Measurements from ENCODE around the gene SETX. TPM values are rescaled to one million over a fixed set of nuclear protein-coding genes. Genes with fewer than 3 reads are reported as not detected.

SETX gene
- total RNA-seq, 4 donors from 2014 or later = 49.7 to 106 (median 63.0) TPM

DNA sequence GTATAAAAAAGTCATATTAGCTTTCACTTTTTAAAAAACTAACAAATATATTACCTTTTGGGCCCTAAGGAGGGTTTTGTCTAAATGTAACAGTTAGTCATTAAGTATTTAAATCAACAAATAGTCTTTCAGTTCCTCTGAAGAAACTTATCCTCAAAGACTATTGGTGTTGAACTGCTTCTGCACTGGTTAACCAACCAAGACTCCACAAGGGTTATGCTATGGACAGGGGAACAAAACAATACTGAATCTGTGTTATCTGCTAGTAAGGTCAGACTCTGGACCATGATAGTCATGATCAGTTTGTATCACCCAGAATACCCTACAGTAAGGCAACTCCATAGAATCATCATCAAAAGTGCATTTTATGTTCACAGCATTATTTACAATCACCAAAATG lies 42.4 kb downstream of the SETX start:
- no peaks in the 10 kb centered on the region for H3K4me1 ChIP-seq
- no peak overlapping the region for H3K4me3 ChIP-seq
- no peaks in the 10 kb centered on the region for H3K27me3 ChIP-seq
- H3K9me3 ChIP-seq = no peaks in the 10 kb centered on the region
- no peak for TF ChIP-seq POLR2A (IDR thresholded peaks at IDR 0.05)
- TF ChIP-seq, protein P1, sequence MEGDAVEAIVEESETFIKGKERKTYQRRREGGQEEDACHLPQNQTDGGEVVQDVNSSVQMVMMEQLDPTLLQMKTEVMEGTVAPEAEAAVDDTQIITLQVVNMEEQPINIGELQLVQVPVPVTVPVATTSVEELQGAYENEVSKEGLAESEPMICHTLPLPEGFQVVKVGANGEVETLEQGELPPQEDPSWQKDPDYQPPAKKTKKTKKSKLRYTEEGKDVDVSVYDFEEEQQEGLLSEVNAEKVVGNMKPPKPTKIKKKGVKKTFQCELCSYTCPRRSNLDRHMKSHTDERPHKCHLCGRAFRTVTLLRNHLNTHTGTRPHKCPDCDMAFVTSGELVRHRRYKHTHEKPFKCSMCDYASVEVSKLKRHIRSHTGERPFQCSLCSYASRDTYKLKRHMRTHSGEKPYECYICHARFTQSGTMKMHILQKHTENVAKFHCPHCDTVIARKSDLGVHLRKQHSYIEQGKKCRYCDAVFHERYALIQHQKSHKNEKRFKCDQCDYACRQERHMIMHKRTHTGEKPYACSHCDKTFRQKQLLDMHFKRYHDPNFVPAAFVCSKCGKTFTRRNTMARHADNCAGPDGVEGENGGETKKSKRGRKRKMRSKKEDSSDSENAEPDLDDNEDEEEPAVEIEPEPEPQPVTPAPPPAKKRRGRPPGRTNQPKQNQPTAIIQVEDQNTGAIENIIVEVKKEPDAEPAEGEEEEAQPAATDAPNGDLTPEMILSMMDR (IDR thresholded peaks at IDR 0.05) = no peak
- H3K27ac ChIP-seq = no peak overlapping the region
- peaks cover 0 to 47% (median 3%) of the 10 kb centered on the region in 3 donors for H3K36me3 ChIP-seq
- no peak for DNase-seq

DNA sequence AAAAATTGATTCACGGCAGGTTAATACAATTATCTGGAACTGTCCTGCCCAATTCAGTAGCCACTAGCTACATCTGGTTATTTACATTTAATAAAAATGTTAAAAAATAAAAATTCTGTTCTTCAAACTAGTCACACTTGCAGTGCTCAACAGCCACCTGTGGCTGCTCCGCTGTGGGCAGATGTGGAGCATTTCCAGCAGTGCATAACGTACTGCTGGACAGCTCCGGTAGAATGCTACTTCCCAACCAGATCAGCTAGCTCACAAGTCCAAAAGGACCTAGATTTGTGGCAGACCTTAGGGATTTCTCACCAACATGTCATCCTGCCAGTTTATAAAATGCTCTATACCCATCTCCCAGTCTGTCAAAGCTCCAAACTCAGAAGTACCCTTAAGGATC lies 42.8 kb downstream of the SETX start:
- no peak for DNase-seq
- Histone ChIP-seq H3K27me3 (no peaks in the 10 kb centered on the region), H3K9me3 (no peaks in the 10 kb centered on the region), H3K4me1 (no peaks in the 10 kb centered on the region), H3K27ac (no peak overlapping the region), H3K36me3 (peaks cover 0 to 51% (median 3%) of the 10 kb centered on the region in 3 donors), H3K4me3 (no peak overlapping the region)
- no peak for TF ChIP-seq POLR2A (IDR thresholded peaks at IDR 0.05)
- TF ChIP-seq, protein P1 (IDR thresholded peaks at IDR 0.05) = no peak

DNA sequence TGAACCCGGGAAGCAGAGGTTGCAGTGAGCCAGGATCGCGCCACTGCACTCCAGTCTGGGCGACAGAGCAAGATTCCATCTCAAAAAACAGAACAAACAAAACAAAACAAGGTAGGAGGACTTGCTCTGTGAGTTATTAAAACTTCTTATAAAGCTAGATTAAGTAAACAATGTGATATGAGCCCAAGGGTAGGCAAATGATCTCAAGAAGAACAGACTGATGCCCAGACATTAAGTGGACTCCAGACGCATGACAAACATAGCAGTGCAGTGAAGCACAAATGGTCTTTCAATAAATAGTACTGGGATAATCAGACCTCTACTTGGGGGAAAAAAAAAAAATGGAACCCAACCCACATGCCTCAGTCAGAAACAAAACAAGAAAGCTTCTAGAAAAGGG lies 45.7 kb downstream of the SETX start:
- no peak overlapping the region for H3K27ac ChIP-seq
- peaks cover 0 to 72% (median 3%) of the 10 kb centered on the region in 3 donors for H3K36me3 ChIP-seq
- no peak for DNase-seq
- no peak overlapping the region for H3K4me3 ChIP-seq
- no peaks in the 10 kb centered on the region for H3K4me1 ChIP-seq
- H3K27me3 ChIP-seq = no peaks in the 10 kb centered on the region
- no peak for TF ChIP-seq POLR2A (IDR thresholded peaks at IDR 0.05)
- TF ChIP-seq, protein P1 (IDR thresholded peaks at IDR 0.05) = no peak
- H3K9me3 ChIP-seq = no peaks in the 10 kb centered on the region

DNA sequence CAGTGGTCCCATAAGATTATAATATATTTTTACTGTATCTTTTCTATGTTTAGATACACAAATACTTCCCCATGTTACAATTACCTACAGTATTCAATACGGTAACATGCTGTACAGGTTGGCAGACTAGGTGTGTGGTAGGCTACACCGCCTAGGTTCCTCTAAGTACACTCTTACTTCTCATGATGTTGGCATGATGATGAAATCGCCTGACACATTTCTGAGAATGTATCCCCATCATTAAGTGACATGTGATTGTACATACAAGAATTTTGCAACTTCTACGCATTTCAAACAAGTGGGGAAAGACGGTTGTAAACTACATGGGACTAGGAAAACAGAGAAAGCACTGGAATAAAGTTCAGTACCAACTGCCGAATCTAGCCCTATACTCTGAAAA lies 53.3 kb downstream of the SETX start:
- Histone ChIP-seq H3K36me3 (peaks cover 0 to 83% (median 0%) of the 10 kb centered on the region in 3 donors), H3K27me3 (no peaks in the 10 kb centered on the region), H3K4me3 (no peak overlapping the region), H3K27ac (no peak overlapping the region), H3K4me1 (no peaks in the 10 kb centered on the region), H3K9me3 (no peaks in the 10 kb centered on the region)
- TF ChIP-seq, protein P1 (IDR thresholded peaks at IDR 0.05) = no peak
- no peak for TF ChIP-seq POLR2A (IDR thresholded peaks at IDR 0.05)
- DNase-seq = no peak

DNA sequence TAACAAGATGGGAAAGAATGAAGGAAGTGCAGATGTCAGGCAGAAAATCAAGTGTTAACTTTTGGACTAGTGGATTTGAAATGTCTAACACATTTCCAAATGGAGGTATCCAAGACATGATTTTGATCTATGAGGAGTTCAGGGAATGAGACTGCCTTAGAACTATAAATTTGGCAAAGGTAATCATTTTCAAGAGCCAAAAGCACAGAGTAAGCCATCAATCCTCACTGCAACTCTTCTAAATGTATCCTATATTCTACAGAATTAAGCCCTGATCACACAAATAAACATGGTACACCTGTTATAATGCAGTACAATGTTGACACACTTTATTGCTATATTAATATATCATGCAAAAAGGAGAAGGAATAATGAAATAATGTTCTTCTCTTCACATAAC lies 55.6 kb downstream of the SETX start:
- Histone ChIP-seq H3K9me3 (no peaks in the 10 kb centered on the region), H3K27me3 (no peaks in the 10 kb centered on the region), H3K27ac (no peak overlapping the region), H3K4me3 (no peak overlapping the region), H3K36me3 (peaks cover 0 to 90% (median 0%) of the 10 kb centered on the region in 3 donors), H3K4me1 (no peaks in the 10 kb centered on the region)
- no peak for DNase-seq
- no peak for TF ChIP-seq POLR2A (IDR thresholded peaks at IDR 0.05)
- TF ChIP-seq, protein P1 (IDR thresholded peaks at IDR 0.05) = no peak

DNA sequence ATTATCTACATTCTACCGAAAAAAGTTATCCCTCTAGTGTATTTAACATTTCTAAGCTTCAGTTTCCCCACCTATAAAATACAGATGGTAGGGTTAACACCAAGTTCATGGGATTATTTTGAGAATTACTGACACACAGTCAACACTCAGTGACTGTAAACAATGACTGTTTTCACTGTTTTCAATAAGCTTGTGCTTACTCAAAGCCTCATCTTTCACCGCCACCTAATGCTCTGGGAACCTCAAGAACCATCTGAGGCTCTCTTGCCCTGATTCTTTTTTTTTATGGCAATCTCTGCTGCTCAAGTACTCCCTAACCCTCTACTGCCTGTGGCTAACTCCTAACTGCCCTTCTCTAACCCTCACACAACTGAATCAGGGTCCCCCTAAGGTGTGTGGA lies 59.6 kb downstream of the SETX start:
- TF ChIP-seq, protein P1 (IDR thresholded peaks at IDR 0.05) = no peak
- TF ChIP-seq POLR2A (IDR thresholded peaks at IDR 0.05) = no peak
- Histone ChIP-seq H3K9me3 (no peaks in the 10 kb centered on the region), H3K4me3 (no peak overlapping the region), H3K4me1 (no peaks in the 10 kb centered on the region), H3K27me3 (no peaks in the 10 kb centered on the region), H3K36me3 (peaks cover 0 to 83% (median 0%) of the 10 kb centered on the region in 3 donors), H3K27ac (no peak overlapping the region)
- no peak for DNase-seq

All from Peyer's patch (tissue), 4 donors.